PC-3 (cell line): Measurements from ENCODE around the gene AGTPBP1.

ENCODE experiments used
- CTCF ChIP-seq: fragments of 300-600 bp; sonication (generic); conservative IDR thresholded peaks from 2 replicates; pipeline ENCODE4 v1.5.1; 2017; ENCODE audit warnings: antibody characterized with exemption, low read depth, mild to moderate bottlenecking, low read length
- EZH2phosphoT487 ChIP-seq: fragments of 300-600 bp; sonication (generic); IDR thresholded peaks from 2 replicates; pipeline ENCODE4 v1.6.1; 2018; ENCODE audit warnings: mild to moderate bottlenecking, antibody characterized with exemption, low read length, borderline replicate concordance

- TF ChIP-seq CTCF (no peak), EZH2phosphoT487 (no peak)
Measured at GRCh38 chr9:85745203-85745602, 3.4 kb upstream of the AGTPBP1 start.
